WTC11 (cell line): ENCODE measurements around the gene ZNF714. TPM values are rescaled to one million over a fixed set of nuclear protein-coding genes. Genes with fewer than 3 reads are reported as not detected.

ENCODE experiments used
- ATAC-seq: fragments of 200-7000 bp; cut with Tn5 transposase; 2 replicates; pipeline ENCODE4 v1.10.0; 2021; ENCODE audit warnings: mild to moderate bottlenecking, moderate library complexity
- CTCF ChIA-PET: fragments of 300-600 bp; sonication (Branson Sonifier 250); formaldehyde crosslinking; loops from one replicate; lab custom pipeline; 2021; ENCODE audit warnings: antibody characterized with exemption; lab: Charles Lee
- POLR2A ChIA-PET: fragments of 350-600 bp; sonication (Branson Sonifier 250); formaldehyde crosslinking; loops from one replicate; lab custom pipeline; 2021; ENCODE audit warnings: antibody characterized with exemption; lab: Charles Lee
- DNase-seq: peaks from one replicate; pipeline ENCODE4 v3.0.0; 2021; ENCODE audit warnings: low spot score
- H3K27ac Mint-ChIP-seq: 2 replicates; pipeline ENCODE4 v1.8.0; 2021; ENCODE audit warnings: mixed read lengths
- H3K27me3 Mint-ChIP-seq: 2 replicates; pipeline ENCODE4 v1.8.0; 2021; ENCODE audit warnings: low read depth, mild to moderate bottlenecking, moderate library complexity, mixed read lengths
- H3K36me3 Mint-ChIP-seq: 2 replicates; pipeline ENCODE4 v1.8.0; 2021; ENCODE audit warnings: mixed read lengths
- H3K4me1 Mint-ChIP-seq: 2 replicates; pipeline ENCODE4 v1.8.0; 2022; ENCODE audit warnings: mixed read lengths
- H3K4me3 Mint-ChIP-seq: 2 replicates; pipeline ENCODE4 v1.8.0; 2021; ENCODE audit warnings: mild to moderate bottlenecking, moderate library complexity, mixed read lengths
- H3K9me3 Mint-ChIP-seq: 2 replicates; pipeline ENCODE4 v1.8.0; 2021; ENCODE audit warnings: mixed read lengths
- CBFB ChIP-seq: sonication (generic); formaldehyde crosslinking; IDR thresholded peaks from 2 replicates; pipeline ENCODE4 v1.8.1; 2022; ENCODE audit warnings: mild to moderate bottlenecking, low read depth, missing genetic modification reagents
- EMX1 ChIP-seq: fragments of 250-450 bp; sonication (Bioruptor Pico); IDR thresholded peaks from 2 replicates; pipeline ENCODE4 v1.8.0; 2021; ENCODE audit warnings: mild to moderate bottlenecking
- ESRRA ChIP-seq: sonication (generic); formaldehyde crosslinking; IDR thresholded peaks from 2 replicates; pipeline ENCODE4 v1.8.1; 2022; ENCODE audit warnings: mild to moderate bottlenecking, missing genetic modification reagents, borderline replicate concordance
- ETV6 ChIP-seq: sonication (generic); formaldehyde crosslinking; IDR thresholded peaks from 2 replicates; pipeline ENCODE4 v1.8.1; 2022; ENCODE audit warnings: mild to moderate bottlenecking, missing genetic modification reagents
- FOXK1 ChIP-seq: sonication (generic); formaldehyde crosslinking; IDR thresholded peaks from 2 replicates; pipeline ENCODE4 v1.8.0; 2022; ENCODE audit warnings: mild to moderate bottlenecking, moderate library complexity, missing genetic modification reagents
- GTF2I ChIP-seq: fragments of 250-450 bp; sonication (Bioruptor Pico); conservative IDR thresholded peaks from 2 replicates; pipeline ENCODE4 v1.4.0; 2021; ENCODE audit warnings: mild to moderate bottlenecking
- JAZF1 ChIP-seq: fragments of 250-450 bp; sonication (Bioruptor Pico); IDR thresholded peaks from 2 replicates; pipeline ENCODE4 v1.9.0; 2021; ENCODE audit warnings: moderate library complexity, mild to moderate bottlenecking, inconsistent platforms
- KAT7 ChIP-seq: sonication (generic); formaldehyde crosslinking; IDR thresholded peaks from 2 replicates; pipeline ENCODE4 v1.8.1; 2023; ENCODE audit warnings: missing genetic modification reagents, mild to moderate bottlenecking, borderline replicate concordance
- NFYB ChIP-seq: sonication (generic); formaldehyde crosslinking; conservative IDR thresholded peaks from 2 replicates; pipeline ENCODE4 v1.8.0; 2022; ENCODE audit warnings: low read depth, missing genetic modification reagents
- OVOL2 ChIP-seq: fragments of 250-450 bp; sonication (Bioruptor Pico); IDR thresholded peaks from 2 replicates; pipeline ENCODE4 v1.9.0; 2021; ENCODE audit warnings: mild to moderate bottlenecking, borderline replicate concordance
- RELA ChIP-seq: sonication (generic); formaldehyde crosslinking; IDR thresholded peaks from 2 replicates; pipeline ENCODE4 v1.8.1; 2022; ENCODE audit warnings: missing genetic modification reagents, mild to moderate bottlenecking, borderline replicate concordance
- SOX15 ChIP-seq: fragments of 250-450 bp; sonication (Bioruptor Pico); IDR thresholded peaks from 2 replicates; pipeline ENCODE4 v1.9.0; 2021; ENCODE audit warnings: mild to moderate bottlenecking
- TEAD1 ChIP-seq: sonication (generic); formaldehyde crosslinking; IDR thresholded peaks from 2 replicates; pipeline ENCODE4 v1.8.0; 2022; ENCODE audit warnings: mild to moderate bottlenecking, missing genetic modification reagents
- ZNF232 ChIP-seq: sonication (generic); formaldehyde crosslinking; IDR thresholded peaks from 2 replicates; pipeline ENCODE4 v1.8.0; 2022; ENCODE audit warnings: mild to moderate bottlenecking, missing genetic modification reagents
- ZNF317 ChIP-seq: sonication (generic); formaldehyde crosslinking; IDR thresholded peaks from 2 replicates; pipeline ENCODE4 v1.8.1; 2023; ENCODE audit warnings: low read depth, mild to moderate bottlenecking, moderate library complexity, missing genetic modification reagents, borderline replicate concordance
- ZNF396 ChIP-seq: fragments of 250-450 bp; sonication (Bioruptor Pico); IDR thresholded peaks from 2 replicates; pipeline ENCODE4 v1.8.0; 2021; ENCODE audit warnings: mild to moderate bottlenecking, moderate library complexity, borderline replicate concordance
- ZNF671 ChIP-seq: fragments of 250-450 bp; sonication (Bioruptor Pico); IDR thresholded peaks from 2 replicates; pipeline ENCODE4 v1.8.0; 2021; ENCODE audit warnings: mild to moderate bottlenecking
- total RNA-seq: library from RNA; stranded (reverse); gene quantifications from 3 replicates; pipeline ENCODE4 v1.2.3, GENCODE V29; 2021
- TF ChIP-seq, protein P1 (sequence below): sonication (generic); formaldehyde crosslinking; IDR thresholded peaks from 2 replicates; pipeline ENCODE4 v1.8.0; 2022; ENCODE audit warnings: mild to moderate bottlenecking, missing genetic modification reagents
- TF ChIP-seq, protein P2 (sequence below): fragments of 200-600 bp; IDR thresholded peaks from 2 replicates; pipeline ENCODE4 v1.8.0; 2022; ENCODE audit warnings: antibody characterized with exemption
- TF ChIP-seq, protein P3 (sequence below): sonication (generic); formaldehyde crosslinking; IDR thresholded peaks from 2 replicates; pipeline ENCODE4 v1.8.0; 2022; ENCODE audit warnings: mild to moderate bottlenecking, missing genetic modification reagents
- TF ChIP-seq, protein P4 (sequence below): sonication (generic); formaldehyde crosslinking; IDR thresholded peaks from 2 replicates; pipeline ENCODE4 v1.8.0; 2022; ENCODE audit warnings: mild to moderate bottlenecking, missing genetic modification reagents
- TF ChIP-seq, protein P5 (sequence below): fragments of 250-450 bp; sonication (Bioruptor Pico); IDR thresholded peaks from 2 replicates; pipeline ENCODE4 v1.8.0; 2021; ENCODE audit warnings: mild to moderate bottlenecking
- TF ChIP-seq, protein P6 (sequence below): sonication (generic); formaldehyde crosslinking; IDR thresholded peaks from 2 replicates; pipeline ENCODE4 v1.8.1; 2022; ENCODE audit warnings: low read depth, mild to moderate bottlenecking, moderate library complexity, missing genetic modification reagents, borderline replicate concordance
- TF ChIP-seq, protein P7 (sequence below): sonication (generic); formaldehyde crosslinking; IDR thresholded peaks from 2 replicates; pipeline ENCODE4 v1.8.1; 2023; ENCODE audit warnings: mild to moderate bottlenecking, missing genetic modification reagents
- TF ChIP-seq, protein P8 (sequence below): sonication (generic); formaldehyde crosslinking; IDR thresholded peaks from 2 replicates; pipeline ENCODE4 v1.8.1; 2023; ENCODE audit warnings: mild to moderate bottlenecking, missing genetic modification reagents, borderline replicate concordance

The ZNF714 gene
- total RNA-seq, 1 experiment from 2014 or later: 60.4 TPM

DNA sequence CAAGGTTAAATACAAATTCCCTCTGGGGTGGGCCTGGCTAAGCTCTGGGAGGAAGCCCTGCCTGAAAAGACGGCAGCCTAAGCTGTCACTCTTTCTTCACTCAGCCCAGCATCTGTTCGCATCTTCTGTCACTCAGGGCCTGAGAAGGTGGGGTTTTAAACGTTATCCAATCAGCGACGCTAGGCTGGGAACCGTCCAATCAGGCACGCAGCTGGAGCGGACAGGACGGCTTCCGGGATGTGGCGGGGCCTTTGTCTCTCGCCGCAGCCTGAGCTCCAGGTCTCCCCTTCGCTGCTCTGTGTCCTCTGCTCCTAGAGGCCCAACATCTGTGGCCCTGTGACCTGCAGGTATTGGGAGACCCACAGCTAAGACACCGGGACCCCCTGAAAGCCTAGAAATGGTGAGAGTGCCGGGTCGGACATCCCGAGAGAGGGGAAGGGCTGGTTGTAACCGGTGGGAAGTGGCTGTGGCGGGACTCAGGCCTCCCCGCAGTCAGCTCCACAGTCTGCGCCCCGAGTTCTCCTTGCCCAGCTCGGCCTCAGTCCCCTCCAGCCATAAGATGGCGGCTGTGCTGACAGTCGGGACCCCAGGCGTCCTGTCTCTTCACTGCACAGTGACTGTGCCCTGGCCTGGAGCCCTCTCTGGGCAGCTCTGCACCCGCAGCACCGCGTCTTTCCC is 59.9 kb downstream of the ZNF714 start, which contains the start of gene ZNF431 (continued):
- TF ChIP-seq, protein P1, sequence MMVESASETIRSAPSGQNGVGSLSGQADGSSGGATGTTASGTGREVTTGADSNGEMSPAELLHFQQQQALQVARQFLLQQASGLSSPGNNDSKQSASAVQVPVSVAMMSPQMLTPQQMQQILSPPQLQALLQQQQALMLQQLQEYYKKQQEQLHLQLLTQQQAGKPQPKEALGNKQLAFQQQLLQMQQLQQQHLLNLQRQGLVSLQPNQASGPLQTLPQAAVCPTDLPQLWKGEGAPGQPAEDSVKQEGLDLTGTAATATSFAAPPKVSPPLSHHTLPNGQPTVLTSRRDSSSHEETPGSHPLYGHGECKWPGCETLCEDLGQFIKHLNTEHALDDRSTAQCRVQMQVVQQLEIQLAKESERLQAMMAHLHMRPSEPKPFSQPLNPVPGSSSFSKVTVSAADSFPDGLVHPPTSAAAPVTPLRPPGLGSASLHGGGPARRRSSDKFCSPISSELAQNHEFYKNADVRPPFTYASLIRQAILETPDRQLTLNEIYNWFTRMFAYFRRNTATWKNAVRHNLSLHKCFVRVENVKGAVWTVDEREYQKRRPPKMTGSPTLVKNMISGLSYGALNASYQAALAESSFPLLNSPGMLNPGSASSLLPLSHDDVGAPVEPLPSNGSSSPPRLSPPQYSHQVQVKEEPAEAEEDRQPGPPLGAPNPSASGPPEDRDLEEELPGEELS (CRISPR knock-in tag): no peak
- TF ChIP-seq ETV6 (CRISPR knock-in tag) (0 out of 2 replicates have a peak, but pooled peaks have one; percentile 24), GTF2I (no peak), KAT7 (0 out of 2 replicates have a peak, but pooled peaks have one; percentile 67), NFYB (peak; percentile 92), FOXK1 (peak; percentile 31; the same call in 1 of the 2 replicates)
- TF ChIP-seq, protein P2, sequence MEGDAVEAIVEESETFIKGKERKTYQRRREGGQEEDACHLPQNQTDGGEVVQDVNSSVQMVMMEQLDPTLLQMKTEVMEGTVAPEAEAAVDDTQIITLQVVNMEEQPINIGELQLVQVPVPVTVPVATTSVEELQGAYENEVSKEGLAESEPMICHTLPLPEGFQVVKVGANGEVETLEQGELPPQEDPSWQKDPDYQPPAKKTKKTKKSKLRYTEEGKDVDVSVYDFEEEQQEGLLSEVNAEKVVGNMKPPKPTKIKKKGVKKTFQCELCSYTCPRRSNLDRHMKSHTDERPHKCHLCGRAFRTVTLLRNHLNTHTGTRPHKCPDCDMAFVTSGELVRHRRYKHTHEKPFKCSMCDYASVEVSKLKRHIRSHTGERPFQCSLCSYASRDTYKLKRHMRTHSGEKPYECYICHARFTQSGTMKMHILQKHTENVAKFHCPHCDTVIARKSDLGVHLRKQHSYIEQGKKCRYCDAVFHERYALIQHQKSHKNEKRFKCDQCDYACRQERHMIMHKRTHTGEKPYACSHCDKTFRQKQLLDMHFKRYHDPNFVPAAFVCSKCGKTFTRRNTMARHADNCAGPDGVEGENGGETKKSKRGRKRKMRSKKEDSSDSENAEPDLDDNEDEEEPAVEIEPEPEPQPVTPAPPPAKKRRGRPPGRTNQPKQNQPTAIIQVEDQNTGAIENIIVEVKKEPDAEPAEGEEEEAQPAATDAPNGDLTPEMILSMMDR: no peak
- TF ChIP-seq, protein P3, sequence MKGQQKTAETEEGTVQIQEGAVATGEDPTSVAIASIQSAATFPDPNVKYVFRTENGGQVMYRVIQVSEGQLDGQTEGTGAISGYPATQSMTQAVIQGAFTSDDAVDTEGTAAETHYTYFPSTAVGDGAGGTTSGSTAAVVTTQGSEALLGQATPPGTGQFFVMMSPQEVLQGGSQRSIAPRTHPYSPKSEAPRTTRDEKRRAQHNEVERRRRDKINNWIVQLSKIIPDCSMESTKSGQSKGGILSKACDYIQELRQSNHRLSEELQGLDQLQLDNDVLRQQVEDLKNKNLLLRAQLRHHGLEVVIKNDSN: 0 out of 2 replicates have a peak, but pooled peaks have one; percentile 21
- TF ChIP-seq, protein P4, sequence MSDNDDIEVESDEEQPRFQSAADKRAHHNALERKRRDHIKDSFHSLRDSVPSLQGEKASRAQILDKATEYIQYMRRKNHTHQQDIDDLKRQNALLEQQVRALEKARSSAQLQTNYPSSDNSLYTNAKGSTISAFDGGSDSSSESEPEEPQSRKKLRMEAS (CRISPR knock-in tag): peak; percentile 67

DNA sequence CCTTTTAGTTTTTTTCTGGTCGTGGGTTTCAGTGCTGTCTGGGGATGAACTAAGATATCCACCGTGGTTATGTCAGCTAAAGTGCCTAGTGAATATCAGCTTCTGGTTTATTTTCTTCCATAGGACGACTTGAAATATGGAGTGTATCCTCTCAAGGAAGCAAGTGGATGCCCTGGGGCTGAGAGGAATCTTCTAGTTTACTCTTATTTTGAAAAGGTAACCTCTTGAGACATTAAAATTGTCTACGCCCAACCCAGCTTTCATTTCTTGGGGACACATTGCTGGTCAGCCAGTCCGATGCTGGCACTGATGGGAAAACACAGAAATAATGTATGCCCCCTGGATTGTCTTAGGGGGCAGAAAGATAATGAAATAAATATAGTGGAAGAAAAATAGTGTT is 61.4 kb downstream of the ZNF714 start:
- POLR2A ChIA-PET: interaction anchor here (2.2 kb wide), 1 partner anchor 61 kb away, joined by 14 read pairs; the partner anchor contains the start of gene ZNF714
- Mint-ChIP-seq H3K4me1 (peaks cover 5% of the 10 kb centered on the region), H3K36me3 (peaks cover 52% of the 10 kb centered on the region), H3K9me3 (peaks cover 38% of the 10 kb centered on the region), H3K27ac (peak overlapping the region; percentile 46; the same call in 1 of the 2 replicates), H3K4me3 (peak overlapping the region; percentile 98), H3K27me3 (no peaks in the 10 kb centered on the region)
- DNase-seq: no peak
- CTCF ChIA-PET: no interaction called here
- ATAC-seq: no peak
- TF ChIP-seq EMX1 (CRISPR knock-in tag): no peak
- no peak for TF ChIP-seq ZNF396 (CRISPR knock-in tag)
- TF ChIP-seq ZNF232: no peak
- no peak for TF ChIP-seq TEAD1 (CRISPR knock-in tag)
- TF ChIP-seq, protein P5, sequence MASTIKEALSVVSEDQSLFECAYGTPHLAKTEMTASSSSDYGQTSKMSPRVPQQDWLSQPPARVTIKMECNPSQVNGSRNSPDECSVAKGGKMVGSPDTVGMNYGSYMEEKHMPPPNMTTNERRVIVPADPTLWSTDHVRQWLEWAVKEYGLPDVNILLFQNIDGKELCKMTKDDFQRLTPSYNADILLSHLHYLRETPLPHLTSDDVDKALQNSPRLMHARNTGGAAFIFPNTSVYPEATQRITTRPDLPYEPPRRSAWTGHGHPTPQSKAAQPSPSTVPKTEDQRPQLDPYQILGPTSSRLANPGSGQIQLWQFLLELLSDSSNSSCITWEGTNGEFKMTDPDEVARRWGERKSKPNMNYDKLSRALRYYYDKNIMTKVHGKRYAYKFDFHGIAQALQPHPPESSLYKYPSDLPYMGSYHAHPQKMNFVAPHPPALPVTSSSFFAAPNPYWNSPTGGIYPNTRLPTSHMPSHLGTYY: no peak
- TF ChIP-seq RELA: no peak
- TF ChIP-seq SOX15 (CRISPR knock-in tag): no peak
- no peak for TF ChIP-seq CBFB
- no peak for TF ChIP-seq ESRRA (CRISPR knock-in tag)
- TF ChIP-seq ZNF317 (CRISPR knock-in tag): no peak
- TF ChIP-seq OVOL2 (CRISPR knock-in tag): no peak
- TF ChIP-seq, protein P6, sequence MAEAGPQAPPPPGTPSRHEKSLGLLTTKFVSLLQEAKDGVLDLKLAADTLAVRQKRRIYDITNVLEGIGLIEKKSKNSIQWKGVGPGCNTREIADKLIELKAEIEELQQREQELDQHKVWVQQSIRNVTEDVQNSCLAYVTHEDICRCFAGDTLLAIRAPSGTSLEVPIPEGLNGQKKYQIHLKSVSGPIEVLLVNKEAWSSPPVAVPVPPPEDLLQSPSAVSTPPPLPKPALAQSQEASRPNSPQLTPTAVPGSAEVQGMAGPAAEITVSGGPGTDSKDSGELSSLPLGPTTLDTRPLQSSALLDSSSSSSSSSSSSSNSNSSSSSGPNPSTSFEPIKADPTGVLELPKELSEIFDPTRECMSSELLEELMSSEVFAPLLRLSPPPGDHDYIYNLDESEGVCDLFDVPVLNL: no peak
- TF ChIP-seq, protein P7, sequence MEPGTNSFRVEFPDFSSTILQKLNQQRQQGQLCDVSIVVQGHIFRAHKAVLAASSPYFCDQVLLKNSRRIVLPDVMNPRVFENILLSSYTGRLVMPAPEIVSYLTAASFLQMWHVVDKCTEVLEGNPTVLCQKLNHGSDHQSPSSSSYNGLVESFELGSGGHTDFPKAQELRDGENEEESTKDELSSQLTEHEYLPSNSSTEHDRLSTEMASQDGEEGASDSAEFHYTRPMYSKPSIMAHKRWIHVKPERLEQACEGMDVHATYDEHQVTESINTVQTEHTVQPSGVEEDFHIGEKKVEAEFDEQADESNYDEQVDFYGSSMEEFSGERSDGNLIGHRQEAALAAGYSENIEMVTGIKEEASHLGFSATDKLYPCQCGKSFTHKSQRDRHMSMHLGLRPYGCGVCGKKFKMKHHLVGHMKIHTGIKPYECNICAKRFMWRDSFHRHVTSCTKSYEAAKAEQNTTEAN: no peak
- TF ChIP-seq ZNF671 (CRISPR knock-in tag): no peak
- TF ChIP-seq, protein P8, sequence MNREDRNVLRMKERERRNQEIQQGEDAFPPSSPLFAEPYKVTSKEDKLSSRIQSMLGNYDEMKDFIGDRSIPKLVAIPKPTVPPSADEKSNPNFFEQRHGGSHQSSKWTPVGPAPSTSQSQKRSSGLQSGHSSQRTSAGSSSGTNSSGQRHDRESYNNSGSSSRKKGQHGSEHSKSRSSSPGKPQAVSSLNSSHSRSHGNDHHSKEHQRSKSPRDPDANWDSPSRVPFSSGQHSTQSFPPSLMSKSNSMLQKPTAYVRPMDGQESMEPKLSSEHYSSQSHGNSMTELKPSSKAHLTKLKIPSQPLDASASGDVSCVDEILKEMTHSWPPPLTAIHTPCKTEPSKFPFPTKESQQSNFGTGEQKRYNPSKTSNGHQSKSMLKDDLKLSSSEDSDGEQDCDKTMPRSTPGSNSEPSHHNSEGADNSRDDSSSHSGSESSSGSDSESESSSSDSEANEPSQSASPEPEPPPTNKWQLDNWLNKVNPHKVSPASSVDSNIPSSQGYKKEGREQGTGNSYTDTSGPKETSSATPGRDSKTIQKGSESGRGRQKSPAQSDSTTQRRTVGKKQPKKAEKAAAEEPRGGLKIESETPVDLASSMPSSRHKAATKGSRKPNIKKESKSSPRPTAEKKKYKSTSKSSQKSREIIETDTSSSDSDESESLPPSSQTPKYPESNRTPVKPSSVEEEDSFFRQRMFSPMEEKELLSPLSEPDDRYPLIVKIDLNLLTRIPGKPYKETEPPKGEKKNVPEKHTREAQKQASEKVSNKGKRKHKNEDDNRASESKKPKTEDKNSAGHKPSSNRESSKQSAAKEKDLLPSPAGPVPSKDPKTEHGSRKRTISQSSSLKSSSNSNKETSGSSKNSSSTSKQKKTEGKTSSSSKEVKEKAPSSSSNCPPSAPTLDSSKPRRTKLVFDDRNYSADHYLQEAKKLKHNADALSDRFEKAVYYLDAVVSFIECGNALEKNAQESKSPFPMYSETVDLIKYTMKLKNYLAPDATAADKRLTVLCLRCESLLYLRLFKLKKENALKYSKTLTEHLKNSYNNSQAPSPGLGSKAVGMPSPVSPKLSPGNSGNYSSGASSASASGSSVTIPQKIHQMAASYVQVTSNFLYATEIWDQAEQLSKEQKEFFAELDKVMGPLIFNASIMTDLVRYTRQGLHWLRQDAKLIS: no peak
- no peak for TF ChIP-seq JAZF1
